Measurements from ENCODE around the gene EPHA3. TPM values are rescaled to one million over a fixed set of nuclear protein-coding genes. Genes with fewer than 3 reads are reported as not detected.

EPHA3 gene
- total RNA-seq, 2 donors from 2014 or later: 1.7 to 2.4 TPM

DNA sequence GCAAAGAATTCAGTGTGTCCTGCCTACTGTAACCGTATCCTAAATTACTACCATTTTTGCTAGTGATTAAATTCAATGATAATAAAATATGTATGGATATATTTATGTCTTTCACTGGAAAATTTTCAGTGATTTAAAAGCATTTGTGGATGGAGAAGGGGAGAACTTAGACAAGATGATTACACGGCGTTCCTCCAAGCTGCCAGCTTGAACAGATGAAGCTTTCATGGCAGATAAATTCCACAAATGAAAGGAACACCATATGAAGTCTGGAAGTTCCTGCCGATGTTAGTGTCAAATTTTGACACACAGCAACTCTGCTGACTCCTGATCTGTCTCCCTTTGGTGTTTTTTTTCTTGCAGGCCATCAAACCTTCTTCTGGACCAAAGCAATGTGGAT, 364.7 kb downstream of the EPHA3 start:
- no peak overlapping the region for H3K27ac ChIP-seq
- H3K4me1 ChIP-seq: no peaks in the 10 kb centered on the region
- DNase-seq: no peak
- TF ChIP-seq, protein P1, sequence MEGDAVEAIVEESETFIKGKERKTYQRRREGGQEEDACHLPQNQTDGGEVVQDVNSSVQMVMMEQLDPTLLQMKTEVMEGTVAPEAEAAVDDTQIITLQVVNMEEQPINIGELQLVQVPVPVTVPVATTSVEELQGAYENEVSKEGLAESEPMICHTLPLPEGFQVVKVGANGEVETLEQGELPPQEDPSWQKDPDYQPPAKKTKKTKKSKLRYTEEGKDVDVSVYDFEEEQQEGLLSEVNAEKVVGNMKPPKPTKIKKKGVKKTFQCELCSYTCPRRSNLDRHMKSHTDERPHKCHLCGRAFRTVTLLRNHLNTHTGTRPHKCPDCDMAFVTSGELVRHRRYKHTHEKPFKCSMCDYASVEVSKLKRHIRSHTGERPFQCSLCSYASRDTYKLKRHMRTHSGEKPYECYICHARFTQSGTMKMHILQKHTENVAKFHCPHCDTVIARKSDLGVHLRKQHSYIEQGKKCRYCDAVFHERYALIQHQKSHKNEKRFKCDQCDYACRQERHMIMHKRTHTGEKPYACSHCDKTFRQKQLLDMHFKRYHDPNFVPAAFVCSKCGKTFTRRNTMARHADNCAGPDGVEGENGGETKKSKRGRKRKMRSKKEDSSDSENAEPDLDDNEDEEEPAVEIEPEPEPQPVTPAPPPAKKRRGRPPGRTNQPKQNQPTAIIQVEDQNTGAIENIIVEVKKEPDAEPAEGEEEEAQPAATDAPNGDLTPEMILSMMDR (IDR thresholded peaks at IDR 0.05): no peak
- H3K36me3 ChIP-seq: no peaks in the 10 kb centered on the region
- no peak overlapping the region for H3K4me3 ChIP-seq
- no peaks in the 10 kb centered on the region for H3K9me3 ChIP-seq
- H3K9ac ChIP-seq (ENCODE audit: low read depth in 2 of 2, low read length in 2 of 2): no peak overlapping the region
- no peaks in the 10 kb centered on the region for H3K27me3 ChIP-seq
- intact Hi-C loops (cut with DNase I): no loop called here

DNA sequence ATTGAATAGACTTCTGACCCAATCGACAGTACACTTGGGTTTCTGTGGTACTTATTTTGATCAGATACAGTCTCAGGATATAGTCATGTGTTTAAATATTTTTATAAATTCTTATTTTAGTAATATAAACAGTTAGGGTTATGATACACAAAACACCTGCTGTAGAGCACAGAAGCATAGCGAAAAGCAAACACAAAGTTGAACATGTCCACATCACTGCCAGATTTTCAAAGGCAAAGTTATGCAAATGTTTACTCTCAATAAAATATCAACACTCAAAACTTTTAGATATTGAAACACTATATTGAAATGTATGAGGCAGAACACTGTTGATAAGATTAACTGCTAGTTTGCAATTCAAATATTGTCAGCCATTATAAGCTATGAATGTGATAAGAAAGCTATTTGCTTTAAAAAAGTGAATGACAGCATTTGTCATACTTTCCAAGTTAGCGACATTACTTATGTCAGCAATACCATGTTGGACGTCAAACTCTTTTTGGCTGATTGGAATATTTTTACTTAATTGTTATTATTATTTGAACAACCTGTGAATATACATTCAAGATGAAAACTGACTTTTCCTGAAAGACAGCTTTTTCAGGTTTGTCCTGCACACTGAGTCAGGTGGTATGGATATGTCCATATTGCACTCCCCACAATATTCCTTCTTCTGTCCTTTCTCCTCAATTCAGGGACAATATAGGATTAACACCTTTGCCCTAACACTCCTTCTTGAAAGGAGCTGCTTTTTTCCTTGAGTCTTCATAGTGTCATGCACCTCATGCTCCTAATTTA, 367.1 kb downstream of the EPHA3 start:
- Histone ChIP-seq H3K4me1 (no peaks in the 10 kb centered on the region), H3K36me3 (no peaks in the 10 kb centered on the region), H3K9me3 (no peaks in the 10 kb centered on the region), H3K27ac (no peak overlapping the region), H3K9ac (ENCODE audit: low read depth in 2 of 2, low read length in 2 of 2) (no peak overlapping the region), H3K27me3 (no peaks in the 10 kb centered on the region), H3K4me3 (no peak overlapping the region)
- TF ChIP-seq, protein P1 (IDR thresholded peaks at IDR 0.05): no peak
- no peak for DNase-seq
- intact Hi-C loops (cut with DNase I): no loop called here

DNA sequence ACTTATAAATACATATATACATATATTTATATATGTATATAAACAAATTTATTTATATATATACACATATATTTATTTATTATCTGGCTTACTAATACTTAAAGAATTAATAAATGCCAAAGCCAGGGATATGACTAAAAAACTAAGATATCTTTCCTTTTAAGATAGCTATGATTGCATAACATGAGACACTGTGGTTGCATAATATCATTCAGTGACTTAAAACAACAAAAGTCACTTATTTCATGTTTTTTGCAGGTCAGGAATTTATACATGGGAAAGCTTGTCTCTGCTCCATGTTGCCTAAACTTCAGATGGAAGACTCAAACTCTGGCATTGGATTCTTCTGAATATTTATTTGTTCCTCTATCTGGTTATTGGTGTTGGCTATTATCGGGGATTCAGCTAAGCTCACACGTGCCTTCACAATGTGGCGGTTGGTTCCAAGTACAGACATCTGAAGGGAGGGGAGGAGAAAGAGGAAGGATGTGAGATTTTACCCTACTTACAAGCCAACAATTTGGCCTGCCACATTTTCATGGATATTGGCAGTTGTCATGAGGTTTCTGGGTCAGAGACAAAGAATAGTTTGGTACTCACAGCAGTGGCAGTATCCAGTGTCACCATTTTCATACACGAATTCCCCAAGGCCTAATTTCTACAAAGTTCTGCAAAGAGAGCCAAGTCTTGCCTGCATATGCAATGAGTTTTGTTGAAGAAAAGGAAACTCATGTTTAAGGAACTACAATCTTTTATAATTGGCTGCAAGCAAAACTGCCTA, 381.6 kb downstream of the EPHA3 start:
- Histone ChIP-seq H3K27me3 (no peaks in the 10 kb centered on the region), H3K4me3 (no peak overlapping the region), H3K9me3 (no peaks in the 10 kb centered on the region), H3K9ac (ENCODE audit: low read depth in 2 of 2, low read length in 2 of 2) (no peak overlapping the region), H3K27ac (no peak overlapping the region), H3K36me3 (no peaks in the 10 kb centered on the region), H3K4me1 (no peaks in the 10 kb centered on the region)
- no peak for DNase-seq
- intact Hi-C loops (cut with DNase I): no loop called here
- TF ChIP-seq, protein P1 (IDR thresholded peaks at IDR 0.05): no peak

DNA sequence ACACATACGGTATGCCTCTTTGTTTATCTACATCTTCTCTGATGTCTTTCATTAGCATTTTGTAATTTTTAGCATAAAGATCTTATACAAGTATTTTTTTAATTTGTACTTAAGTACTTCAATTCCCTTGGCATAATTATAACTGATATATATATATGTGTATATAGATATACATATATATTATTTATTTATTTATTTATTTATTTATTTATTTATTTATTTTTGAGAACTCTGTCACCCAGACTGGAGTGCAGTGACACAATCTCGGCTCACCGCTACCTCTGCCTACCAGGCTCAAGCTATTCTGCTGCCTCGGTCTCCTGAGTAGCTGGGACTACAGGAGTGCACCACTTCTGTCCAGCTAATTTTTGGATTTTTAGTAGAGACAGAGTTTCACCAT, 382.7 kb downstream of the EPHA3 start:
- H3K4me3 ChIP-seq: no peak overlapping the region
- DNase-seq: no peak
- H3K9me3 ChIP-seq: no peaks in the 10 kb centered on the region
- H3K4me1 ChIP-seq: no peaks in the 10 kb centered on the region
- no peaks in the 10 kb centered on the region for H3K36me3 ChIP-seq
- H3K27ac ChIP-seq: no peak overlapping the region
- TF ChIP-seq, protein P1 (IDR thresholded peaks at IDR 0.05): no peak
- intact Hi-C loops (cut with DNase I): no loop called here
- no peaks in the 10 kb centered on the region for H3K27me3 ChIP-seq
- H3K9ac ChIP-seq (ENCODE audit: low read depth in 2 of 2, low read length in 2 of 2): no peak overlapping the region

DNA sequence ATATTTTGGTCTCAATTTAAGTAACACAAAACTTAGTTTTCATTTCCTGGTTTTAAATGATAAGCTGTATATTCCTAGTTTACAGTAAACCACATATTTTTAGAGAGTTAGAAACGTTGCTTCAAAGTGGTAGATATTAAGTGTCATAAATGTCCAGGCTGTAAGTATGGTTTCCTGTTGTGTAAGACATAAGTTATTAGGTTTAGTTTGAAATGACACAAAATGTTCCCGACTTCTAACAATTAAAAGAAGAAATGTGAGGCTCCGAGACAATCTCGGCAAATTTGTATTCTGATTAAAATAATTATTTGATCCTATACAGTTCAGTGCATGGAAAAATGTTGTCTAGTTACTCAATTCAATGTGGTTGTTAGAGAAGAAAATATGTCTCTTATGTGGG, 387.3 kb downstream of the EPHA3 start:
- intact Hi-C loops (cut with DNase I): no loop called here
- H3K4me1 ChIP-seq: no peaks in the 10 kb centered on the region
- no peaks in the 10 kb centered on the region for H3K27me3 ChIP-seq
- H3K9ac ChIP-seq (ENCODE audit: low read depth in 2 of 2, low read length in 2 of 2): no peak overlapping the region
- no peak overlapping the region for H3K27ac ChIP-seq
- H3K4me3 ChIP-seq: no peak overlapping the region
- H3K9me3 ChIP-seq: no peaks in the 10 kb centered on the region
- no peaks in the 10 kb centered on the region for H3K36me3 ChIP-seq
- no peak for DNase-seq
- TF ChIP-seq, protein P1 (IDR thresholded peaks at IDR 0.05): no peak

All from colonic mucosa (tissue), 4 donors.